ENCODE data around the gene TRIM33.

The TRIM33 gene

GRCh38 chr1:114455102-114455785, 55.8 kb downstream of the TRIM33 start:
- no peak overlapping the region for H3K4me3 ChIP-seq (ENCODE audit: low read depth, low read length, poor library complexity, severe bottlenecking)
- no peaks in the 10 kb centered on the region for H3K9me2 ChIP-seq (ENCODE audit: low read depth, low read length)
- H4K20me1 ChIP-seq (ENCODE audit: insufficient read depth, low read length), result no peaks in the 10 kb centered on the region
- TF ChIP-seq EZH2 (IDR thresholded peaks at IDR 0.05; ENCODE audit: borderline replicate concordance, low read length), result no peak
- TF ChIP-seq CTCF (IDR thresholded peaks at IDR 0.05; ENCODE audit: low read length), result no peak
- no peak overlapping the region for H3K4me2 ChIP-seq (ENCODE audit: low read length)
- peaks cover 7% of the 10 kb centered on the region; the same call in 1 of the 2 replicates for H3K9me3 ChIP-seq (ENCODE audit: low read length)
- H3K36me3 ChIP-seq (ENCODE audit: insufficient read depth, low read length), result peaks cover 75% of the 10 kb centered on the region
- H3K79me2 ChIP-seq (ENCODE audit: insufficient read depth, low read length), result no peaks in the 10 kb centered on the region
- H3F3A ChIP-seq (ENCODE audit: insufficient read depth, low read length), result no peaks in the 10 kb centered on the region
- no peaks in the 10 kb centered on the region for H3K27me3 ChIP-seq (ENCODE audit: insufficient read depth, low read length)
- no peak overlapping the region for H3K9ac ChIP-seq (ENCODE audit: low read length)
- no peak overlapping the region for H3K27ac ChIP-seq (ENCODE audit: low read depth, low read length, poor library complexity, severe bottlenecking)
- no peak overlapping the region for H2AFZ ChIP-seq (ENCODE audit: low read length)
- no peaks in the 10 kb centered on the region for H3K4me1 ChIP-seq (ENCODE audit: insufficient read depth, low read length, severe bottlenecking)

- Histone ChIP-seq H3K9me2 (ENCODE audit: low read depth, low read length) (no peaks in the 10 kb centered on the region), H3K79me2 (ENCODE audit: insufficient read depth, low read length) (no peaks in the 10 kb centered on the region), H2AFZ (ENCODE audit: low read length) (no peak overlapping the region), H3K9ac (ENCODE audit: low read length) (no peak overlapping the region), H3F3A (ENCODE audit: insufficient read depth, low read length) (no peaks in the 10 kb centered on the region), H3K9me3 (ENCODE audit: low read length) (peaks cover 7% of the 10 kb centered on the region; the same call in 1 of the 2 replicates), H3K4me2 (ENCODE audit: low read length) (no peak overlapping the region), H3K4me3 (ENCODE audit: low read depth, low read length, poor library complexity, severe bottlenecking) (no peak overlapping the region), H3K36me3 (ENCODE audit: insufficient read depth, low read length) (peaks cover 69% of the 10 kb centered on the region), H4K20me1 (ENCODE audit: insufficient read depth, low read length) (no peaks in the 10 kb centered on the region), H3K4me1 (ENCODE audit: insufficient read depth, low read length, severe bottlenecking) (no peaks in the 10 kb centered on the region), H3K27ac (ENCODE audit: low read depth, low read length, poor library complexity, severe bottlenecking) (no peak overlapping the region), H3K27me3 (ENCODE audit: insufficient read depth, low read length) (no peaks in the 10 kb centered on the region)
- TF ChIP-seq EZH2 (IDR thresholded peaks at IDR 0.05; ENCODE audit: borderline replicate concordance, low read length) (no peak), CTCF (IDR thresholded peaks at IDR 0.05; ENCODE audit: low read length) (no peak)
These were observed 56.5 kb downstream of the TRIM33 start for GRCh38 chr1:114454539-114454938.

- peaks cover 68% of the 10 kb centered on the region for H3K36me3 ChIP-seq (ENCODE audit: insufficient read depth, low read length)
- H3K79me2 ChIP-seq (ENCODE audit: insufficient read depth, low read length), result no peaks in the 10 kb centered on the region
- no peaks in the 10 kb centered on the region for H3F3A ChIP-seq (ENCODE audit: insufficient read depth, low read length)
- no peaks in the 10 kb centered on the region for H4K20me1 ChIP-seq (ENCODE audit: insufficient read depth, low read length)
- no peak overlapping the region for H3K4me3 ChIP-seq (ENCODE audit: low read depth, low read length, poor library complexity, severe bottlenecking)
- no peak overlapping the region for H2AFZ ChIP-seq (ENCODE audit: low read length)
- H3K9me3 ChIP-seq (ENCODE audit: low read length), result no peaks in the 10 kb centered on the region
- H3K27me3 ChIP-seq (ENCODE audit: insufficient read depth, low read length), result no peaks in the 10 kb centered on the region
- no peak overlapping the region for H3K4me2 ChIP-seq (ENCODE audit: low read length)
- no peaks in the 10 kb centered on the region for H3K4me1 ChIP-seq (ENCODE audit: insufficient read depth, low read length, severe bottlenecking)
- no peaks in the 10 kb centered on the region for H3K9me2 ChIP-seq (ENCODE audit: low read depth, low read length)
- no peak overlapping the region for H3K9ac ChIP-seq (ENCODE audit: low read length)
- no peak overlapping the region for H3K27ac ChIP-seq (ENCODE audit: low read depth, low read length, poor library complexity, severe bottlenecking)
- no peak for TF ChIP-seq EZH2 (IDR thresholded peaks at IDR 0.05; ENCODE audit: borderline replicate concordance, low read length)
- no peak for TF ChIP-seq CTCF (IDR thresholded peaks at IDR 0.05; ENCODE audit: low read length)
These were observed 57.6 kb downstream of the TRIM33 start for GRCh38 chr1:114453361-114453784.
